ENCODE results near the gene LDLR. TPM values are rescaled to one million over a fixed set of nuclear protein-coding genes. Genes with fewer than 3 reads are reported as not detected.

The LDLR gene
- total RNA-seq, 4 donors from 2014 or later, result 1.2 to 6.0 (median 3.9) TPM

DNA sequence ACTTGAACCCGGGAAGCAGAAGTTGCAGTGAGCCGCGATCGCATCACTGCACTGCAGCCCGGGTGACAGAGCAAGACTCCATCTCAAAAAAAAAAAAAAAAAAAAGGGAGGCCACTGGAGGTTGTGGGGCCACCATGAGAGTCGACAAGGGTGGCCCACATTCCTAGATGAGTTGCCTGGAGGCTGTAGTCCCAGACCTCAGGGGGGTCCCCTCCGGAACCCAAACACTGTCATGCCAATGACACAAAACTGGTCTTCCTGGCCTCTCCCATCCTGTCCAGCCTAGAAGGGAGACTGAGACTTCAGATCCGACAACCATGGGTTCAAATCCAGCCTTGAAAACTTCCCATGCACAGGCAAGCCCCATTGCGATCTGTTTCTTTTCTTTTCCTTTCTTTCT lies 51.6 kb downstream of the LDLR start:
- TF ChIP-seq, protein P1, sequence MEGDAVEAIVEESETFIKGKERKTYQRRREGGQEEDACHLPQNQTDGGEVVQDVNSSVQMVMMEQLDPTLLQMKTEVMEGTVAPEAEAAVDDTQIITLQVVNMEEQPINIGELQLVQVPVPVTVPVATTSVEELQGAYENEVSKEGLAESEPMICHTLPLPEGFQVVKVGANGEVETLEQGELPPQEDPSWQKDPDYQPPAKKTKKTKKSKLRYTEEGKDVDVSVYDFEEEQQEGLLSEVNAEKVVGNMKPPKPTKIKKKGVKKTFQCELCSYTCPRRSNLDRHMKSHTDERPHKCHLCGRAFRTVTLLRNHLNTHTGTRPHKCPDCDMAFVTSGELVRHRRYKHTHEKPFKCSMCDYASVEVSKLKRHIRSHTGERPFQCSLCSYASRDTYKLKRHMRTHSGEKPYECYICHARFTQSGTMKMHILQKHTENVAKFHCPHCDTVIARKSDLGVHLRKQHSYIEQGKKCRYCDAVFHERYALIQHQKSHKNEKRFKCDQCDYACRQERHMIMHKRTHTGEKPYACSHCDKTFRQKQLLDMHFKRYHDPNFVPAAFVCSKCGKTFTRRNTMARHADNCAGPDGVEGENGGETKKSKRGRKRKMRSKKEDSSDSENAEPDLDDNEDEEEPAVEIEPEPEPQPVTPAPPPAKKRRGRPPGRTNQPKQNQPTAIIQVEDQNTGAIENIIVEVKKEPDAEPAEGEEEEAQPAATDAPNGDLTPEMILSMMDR (IDR thresholded peaks at IDR 0.05 in 4 of 5, conservative IDR thresholded peaks at IDR 0.05 in 1 of 5), result no peak
- no peak for TF ChIP-seq POLR2A (IDR thresholded peaks at IDR 0.05)
- intact Hi-C loops (cut with DNase I; ENCODE audit: low total_unique reads), result no loop called here
- Histone ChIP-seq H3K27ac (no peak overlapping the region), H3K9me3 (no peaks in the 10 kb centered on the region), H3K4me3 (no peak overlapping the region), H3K27me3 (no peaks in the 10 kb centered on the region), H3K4me1 (peaks cover 31 to 53% of the 10 kb centered on the region in 2 donors), H3K36me3 (no peaks in the 10 kb centered on the region)
- DNase-seq (no peak), ATAC-seq (no peak)
- in situ Hi-C loops (cut with MboI; ENCODE audit: low sequenced_read_pairs in 4 of 4), result no loop called here

DNA sequence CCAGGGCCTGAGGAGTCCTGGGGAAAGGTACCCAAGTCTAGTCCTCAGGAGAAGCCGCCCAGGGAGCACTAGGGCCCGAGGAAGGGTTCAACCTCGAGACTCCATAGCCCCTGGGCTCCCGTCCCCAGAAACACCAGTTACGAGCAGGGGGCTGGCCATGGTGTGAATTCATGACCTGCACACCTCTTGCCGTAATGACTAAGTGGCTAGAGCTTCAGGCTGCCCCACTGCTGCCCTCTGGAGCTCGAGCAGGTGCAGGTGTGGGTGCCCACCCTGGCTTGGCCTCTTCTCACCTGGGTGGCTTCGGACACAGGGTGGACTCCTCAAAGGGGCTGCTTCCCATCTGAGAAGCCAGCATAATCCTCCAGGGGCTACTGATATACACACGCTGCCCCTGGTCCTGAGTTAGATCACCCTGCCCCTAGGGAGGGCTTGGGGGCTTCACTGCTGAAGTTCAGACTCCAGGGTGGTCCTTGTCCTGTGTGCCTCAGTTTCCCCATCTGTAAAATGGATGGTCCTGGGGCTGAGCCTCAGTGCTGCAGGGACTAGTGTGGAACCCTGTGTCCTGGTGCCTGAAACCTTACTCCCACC lies 52.8 kb downstream of the LDLR start:
- no peaks in the 10 kb centered on the region for H3K36me3 ChIP-seq
- no peak for TF ChIP-seq POLR2A (IDR thresholded peaks at IDR 0.05)
- TF ChIP-seq, protein P1 (IDR thresholded peaks at IDR 0.05 in 4 of 5, conservative IDR thresholded peaks at IDR 0.05 in 1 of 5), result peak in 1 of 5 experiments; percentile 13
- peak overlapping the region; percentile 89 to 97 (median 92) for H3K27ac ChIP-seq
- ATAC-seq (no peak), DNase-seq (no peak)
- intact Hi-C loops (cut with DNase I; ENCODE audit: low total_unique reads) (loop anchor here (2.0 kb wide), 1 partner anchor 49 kb away; no protein-coding TSS in a partner anchor), in situ Hi-C loops (cut with MboI; ENCODE audit: low sequenced_read_pairs in 4 of 4) (no loop called here)
- H3K9me3 ChIP-seq, result no peaks in the 10 kb centered on the region
- no peak overlapping the region for H3K4me3 ChIP-seq
- H3K4me1 ChIP-seq, result peaks cover 31 to 53% of the 10 kb centered on the region in 2 donors
- no peaks in the 10 kb centered on the region for H3K27me3 ChIP-seq

DNA sequence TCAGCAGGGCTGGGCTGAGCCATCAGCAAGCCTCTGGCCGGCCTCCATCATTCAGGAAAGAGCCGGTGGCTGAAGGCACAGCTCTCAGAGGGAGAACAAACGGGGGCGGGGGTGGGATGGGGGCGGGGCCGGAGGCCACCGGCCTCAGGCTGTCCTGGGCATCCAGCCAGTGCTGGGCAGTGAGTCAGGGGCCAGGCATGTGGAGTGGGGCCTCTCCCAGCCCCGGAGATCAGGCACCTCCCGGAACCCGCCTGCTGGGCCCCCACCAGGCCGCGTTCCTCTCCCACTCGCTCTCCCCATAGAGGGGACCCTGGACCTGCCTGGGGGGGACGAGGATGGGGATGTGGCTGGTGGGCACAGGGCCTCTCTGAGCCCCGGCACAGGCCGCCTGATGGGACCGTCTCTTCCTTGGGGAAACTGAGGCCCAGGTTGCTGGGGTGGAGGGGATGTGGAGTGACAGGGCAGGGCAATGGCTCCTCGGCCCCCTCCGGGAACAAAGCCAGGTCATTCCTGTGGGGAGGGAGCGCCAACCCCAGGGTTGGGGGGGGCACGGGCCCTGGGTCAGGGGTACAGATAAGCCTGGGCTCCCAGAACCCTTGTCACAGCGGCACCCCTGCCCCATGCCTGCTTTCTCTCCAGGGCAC lies 53.4 kb downstream of the LDLR start:
- intact Hi-C loops (cut with DNase I; ENCODE audit: low total_unique reads), result loop anchor here (2.0 kb wide), 1 partner anchor 48 kb away; no protein-coding TSS in a partner anchor
- in situ Hi-C loops (cut with MboI; ENCODE audit: low sequenced_read_pairs in 4 of 4), result no loop called here
- ATAC-seq (peak; percentile 53 to 67), DNase-seq (peak; percentile 56 to 85)
- Histone ChIP-seq H3K27ac (peak overlapping the region; percentile 89 to 97 (median 92)), H3K36me3 (no peaks in the 10 kb centered on the region), H3K9me3 (no peaks in the 10 kb centered on the region), H3K27me3 (no peaks in the 10 kb centered on the region), H3K4me3 (peak overlapping the region; percentile 20 to 44 (median 40)), H3K4me1 (peaks cover 31 to 50% of the 10 kb centered on the region in 2 donors)
- TF ChIP-seq, protein P1 (IDR thresholded peaks at IDR 0.05 in 4 of 5, conservative IDR thresholded peaks at IDR 0.05 in 1 of 5), result no peak

GRCh38 chr19:11145536-11145924 lies 56.3 kb downstream of the LDLR start:
- intact Hi-C loops (cut with DNase I; ENCODE audit: low total_unique reads) (no loop called here), in situ Hi-C loops (cut with MboI; ENCODE audit: low sequenced_read_pairs in 4 of 4) (no loop called here)
- Histone ChIP-seq H3K27me3 (no peaks in the 10 kb centered on the region), H3K9me3 (no peaks in the 10 kb centered on the region), H3K4me3 (no peak overlapping the region), H3K27ac (peak overlapping the region in 2 of 4 donors; percentile 18 to 36), H3K36me3 (no peaks in the 10 kb centered on the region), H3K4me1 (peaks cover 21 to 25% of the 10 kb centered on the region in 2 donors)
- no peak for ATAC-seq
- DNase-seq, result no peak
- TF ChIP-seq, protein P1 (IDR thresholded peaks at IDR 0.05 in 4 of 5, conservative IDR thresholded peaks at IDR 0.05 in 1 of 5), result no peak
- TF ChIP-seq POLR2A (IDR thresholded peaks at IDR 0.05), result no peak

Measured in gastrocnemius medialis (tissue), 4 donors.